Measurements from ENCODE around the gene CACYBP. TPM values are rescaled to one million over a fixed set of nuclear protein-coding genes. Genes with fewer than 3 reads are reported as not detected.
"Not testable (repeated sequence)": the region's sequence is repeated elsewhere in the genome, so short reads cannot be mapped to it uniquely, and the experiment has no call there.

The CACYBP gene
- total RNA-seq, 6 experiments from 2014 or later, result 89.9 to 164 (median 142) TPM

GRCh38 chr1:175040324-175040879 lies 40.7 kb downstream of the CACYBP start:
- H3K4me3 Mint-ChIP-seq, result no peak overlapping the region
- peaks cover 4% of the 10 kb centered on the region; the same call in 1 of the 2 replicates for H3K9me3 Mint-ChIP-seq
- no peak for TF ChIP-seq CTCF (IDR thresholded peaks at IDR 0.05)
- peaks cover 8% of the 10 kb centered on the region; the same call in 1 of the 2 replicates for H3K27me3 Mint-ChIP-seq (ENCODE audit: insufficient read depth)
- H3K4me1 Mint-ChIP-seq (ENCODE audit: low read depth), result no peaks in the 10 kb centered on the region
- no peak for DNase-seq
- H3K27ac Mint-ChIP-seq, result no peak overlapping the region
- no peaks in the 10 kb centered on the region for H3K36me3 Mint-ChIP-seq (ENCODE audit: low read depth)

GRCh38 chr1:175042650-175043049 lies 42.9 kb downstream of the CACYBP start:
- peaks cover 8% of the 10 kb centered on the region; the same call in 1 of the 2 replicates for H3K27me3 Mint-ChIP-seq (ENCODE audit: insufficient read depth)
- no peak for TF ChIP-seq CTCF (IDR thresholded peaks at IDR 0.05)
- no peaks in the 10 kb centered on the region for H3K36me3 Mint-ChIP-seq (ENCODE audit: low read depth)
- no peak for DNase-seq
- no peaks in the 10 kb centered on the region for H3K4me1 Mint-ChIP-seq (ENCODE audit: low read depth)
- peaks cover 4% of the 10 kb centered on the region; the same call in 1 of the 2 replicates for H3K9me3 Mint-ChIP-seq
- H3K4me3 Mint-ChIP-seq, result no peak overlapping the region
- H3K27ac Mint-ChIP-seq, result no peak overlapping the region

- no peak overlapping the region for H3K4me3 Mint-ChIP-seq
- no peaks in the 10 kb centered on the region for H3K36me3 Mint-ChIP-seq (ENCODE audit: low read depth)
- H3K9me3 Mint-ChIP-seq, result peaks cover 4% of the 10 kb centered on the region; the same call in 1 of the 2 replicates
- H3K4me1 Mint-ChIP-seq (ENCODE audit: low read depth), result no peaks in the 10 kb centered on the region
- no peak overlapping the region for H3K27ac Mint-ChIP-seq
- no peak for TF ChIP-seq CTCF (IDR thresholded peaks at IDR 0.05)
- peaks cover 8% of the 10 kb centered on the region; the same call in 1 of the 2 replicates for H3K27me3 Mint-ChIP-seq (ENCODE audit: insufficient read depth)
- DNase-seq, result no peak
Observed at GRCh38 chr1:175043824-175044223, 44.1 kb downstream of the CACYBP start.

GRCh38 chr1:175044591-175044990 lies 44.8 kb downstream of the CACYBP start:
- H3K27ac Mint-ChIP-seq; H3K27me3 Mint-ChIP-seq (ENCODE audit: insufficient read depth); H3K4me1 Mint-ChIP-seq (ENCODE audit: low read depth); DNase-seq; H3K9me3 Mint-ChIP-seq; H3K36me3 Mint-ChIP-seq (ENCODE audit: low read depth); H3K4me3 Mint-ChIP-seq: not testable (repeated sequence)

GRCh38 chr1:175045097-175045496 lies 45.4 kb downstream of the CACYBP start:
- Mint-ChIP-seq H3K4me3 (no peak overlapping the region), H3K36me3 (ENCODE audit: low read depth) (no peaks in the 10 kb centered on the region), H3K27ac (no peak overlapping the region), H3K27me3 (ENCODE audit: insufficient read depth) (peaks cover 7% of the 10 kb centered on the region; the same call in 1 of the 2 replicates), H3K4me1 (ENCODE audit: low read depth) (no peaks in the 10 kb centered on the region), H3K9me3 (peaks cover 4% of the 10 kb centered on the region; the same call in 1 of the 2 replicates)
- no peak for TF ChIP-seq CTCF (IDR thresholded peaks at IDR 0.05)
- no peak for DNase-seq

GRCh38 chr1:175045519-175045918 lies 45.8 kb downstream of the CACYBP start:
- Mint-ChIP-seq H3K4me1 (ENCODE audit: low read depth) (no peaks in the 10 kb centered on the region), H3K9me3 (peaks cover 4% of the 10 kb centered on the region; the same call in 1 of the 2 replicates), H3K27ac (no peak overlapping the region), H3K4me3 (no peak overlapping the region), H3K36me3 (ENCODE audit: low read depth) (no peaks in the 10 kb centered on the region), H3K27me3 (ENCODE audit: insufficient read depth) (peaks cover 3% of the 10 kb centered on the region; the same call in 1 of the 2 replicates)
- TF ChIP-seq CTCF (IDR thresholded peaks at IDR 0.05), result no peak
- DNase-seq, result no peak

Data from HFFc6 (cell line).